IPS DF 4.7 (cell line): ENCODE measurements around the gene PRELID1.
"Not testable (repeated sequence)": the region's sequence is repeated elsewhere in the genome, so short reads cannot be mapped to it uniquely, and the experiment has no call there.

Experiments used
- DNase-seq: peaks from one replicate; pipeline ENCODE4 v3.0.0-alpha.2; 2013; ENCODE audit warnings: low spot score; ENCODE audit errors: extremely low read depth

PRELID1 gene

DNA sequence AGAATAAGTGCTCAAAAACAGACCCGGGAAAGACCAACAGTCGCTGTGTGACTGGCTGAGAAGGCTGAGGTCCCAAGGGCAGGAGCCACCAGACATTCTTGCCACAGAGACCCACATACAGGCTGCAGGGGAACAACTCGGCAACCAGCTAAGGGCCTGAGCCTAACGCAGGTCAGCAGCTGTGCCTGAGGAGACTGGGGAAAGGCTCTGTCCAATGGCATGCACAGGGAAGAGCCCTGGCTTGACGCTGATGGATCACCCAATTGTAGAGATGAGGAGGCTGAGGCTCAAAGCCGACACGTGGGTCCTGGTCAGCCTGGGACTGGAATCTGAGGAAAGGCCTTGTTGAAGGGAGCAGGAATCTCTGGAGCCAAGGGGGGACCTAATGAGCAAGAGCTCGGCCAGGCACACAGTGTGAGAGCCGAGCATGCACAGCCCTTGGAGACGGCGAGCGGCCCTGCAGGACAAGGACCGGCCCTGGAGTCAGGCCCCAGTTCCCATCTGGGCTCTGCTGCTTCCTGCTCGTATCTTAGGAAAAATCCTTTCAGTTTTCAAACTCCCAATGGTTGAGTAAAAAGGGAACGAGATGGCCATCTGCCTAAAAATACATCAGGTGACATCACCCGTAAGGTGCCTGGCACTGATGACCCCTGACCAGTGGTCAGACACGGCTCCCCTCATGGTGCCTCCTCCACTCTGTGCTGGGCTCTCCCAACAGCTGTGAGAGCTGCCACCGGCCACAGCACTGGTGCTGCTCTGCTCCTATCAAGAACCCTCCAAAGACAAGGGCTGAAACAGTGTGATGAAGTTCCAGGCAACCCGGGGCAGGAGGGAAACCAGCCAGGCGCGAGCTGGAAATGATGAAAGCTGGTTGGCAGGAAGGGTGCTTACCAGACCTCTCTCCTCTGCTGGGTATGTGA lies 31.4 kb downstream of the PRELID1 start:
- DNase-seq: no peak

DNA sequence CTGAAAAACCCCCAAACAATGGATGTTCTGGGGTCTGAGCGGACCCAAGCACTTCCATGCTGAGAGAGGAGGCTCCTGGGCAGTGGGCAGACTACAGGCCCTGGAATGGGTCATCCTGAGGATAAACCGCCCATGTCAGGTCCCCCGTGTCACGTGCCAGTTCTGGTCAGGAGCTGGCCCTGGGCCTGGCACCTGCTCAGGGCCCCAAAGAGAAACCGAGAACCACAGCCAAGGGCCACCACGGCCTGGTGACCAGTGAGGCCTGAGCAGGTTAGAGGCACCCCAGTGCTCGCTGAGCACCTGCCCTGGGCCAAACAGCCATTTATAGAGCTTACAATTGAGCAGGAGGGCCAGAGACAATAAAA lies 32.1 kb downstream of the PRELID1 start:
- no peak for DNase-seq

DNA sequence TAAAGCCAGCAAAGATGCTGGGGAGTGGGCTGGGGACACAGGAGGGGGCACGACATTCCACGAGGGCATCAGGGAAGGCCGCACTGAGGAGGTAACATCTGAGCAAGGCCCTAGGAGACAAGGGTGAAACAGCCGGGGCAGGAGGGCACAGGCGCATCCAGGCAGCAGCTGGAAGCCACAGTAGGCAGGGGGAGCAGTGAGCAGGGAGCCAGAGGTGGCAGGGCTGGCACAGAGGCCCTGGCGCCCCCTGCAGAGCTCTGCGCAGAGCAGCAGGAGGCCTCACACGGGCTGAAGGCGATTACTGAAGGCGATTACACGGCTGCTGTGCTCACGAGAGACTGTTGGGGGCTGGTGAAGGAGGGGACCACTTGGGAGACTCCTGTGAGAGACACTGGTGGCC lies 32.5 kb downstream of the PRELID1 start:
- no peak for DNase-seq

DNA sequence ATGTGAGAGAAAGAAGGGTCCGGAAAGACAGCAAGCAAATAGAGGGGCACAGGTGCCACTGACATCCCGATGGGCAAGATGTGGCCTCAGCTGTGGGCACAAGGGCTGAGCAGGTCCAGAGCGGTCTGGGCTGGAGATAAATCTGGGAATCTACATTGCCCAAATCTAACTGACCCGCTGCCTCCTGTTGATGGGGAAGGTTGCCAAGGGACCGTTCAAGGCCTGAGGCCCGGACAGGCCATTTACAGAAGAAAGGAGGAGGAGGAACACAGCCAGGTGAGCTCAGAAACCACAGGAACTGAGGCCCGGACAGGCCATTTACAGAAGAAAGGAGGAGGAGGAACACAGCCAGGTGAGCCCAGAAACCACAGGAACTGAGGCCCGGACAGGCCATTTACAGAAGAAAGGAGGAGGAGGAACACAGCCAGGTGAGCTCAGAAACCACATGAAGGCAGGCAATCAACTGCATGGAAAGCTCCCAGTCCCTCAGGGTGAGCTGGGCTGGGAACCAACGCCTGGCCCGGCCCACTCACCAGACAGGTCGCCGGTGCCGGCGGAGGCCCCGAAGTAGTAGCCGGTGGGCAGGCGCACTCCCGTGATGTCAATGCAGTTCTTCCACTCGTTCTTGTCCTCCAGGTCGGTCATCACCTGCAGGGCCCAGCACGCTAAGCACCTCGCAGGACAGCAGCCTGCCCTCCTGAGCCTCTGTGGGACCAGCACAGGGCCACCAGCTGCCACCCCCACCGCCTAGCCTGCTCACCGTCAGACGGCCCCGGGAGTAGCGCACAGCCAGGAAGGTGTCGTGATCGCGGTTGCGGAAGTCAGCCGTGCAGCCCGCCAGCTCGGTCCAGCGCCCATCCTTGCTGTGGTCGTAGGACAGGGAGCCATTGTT lies 33.2 kb downstream of the PRELID1 start:
- DNase-seq: no peak

DNA sequence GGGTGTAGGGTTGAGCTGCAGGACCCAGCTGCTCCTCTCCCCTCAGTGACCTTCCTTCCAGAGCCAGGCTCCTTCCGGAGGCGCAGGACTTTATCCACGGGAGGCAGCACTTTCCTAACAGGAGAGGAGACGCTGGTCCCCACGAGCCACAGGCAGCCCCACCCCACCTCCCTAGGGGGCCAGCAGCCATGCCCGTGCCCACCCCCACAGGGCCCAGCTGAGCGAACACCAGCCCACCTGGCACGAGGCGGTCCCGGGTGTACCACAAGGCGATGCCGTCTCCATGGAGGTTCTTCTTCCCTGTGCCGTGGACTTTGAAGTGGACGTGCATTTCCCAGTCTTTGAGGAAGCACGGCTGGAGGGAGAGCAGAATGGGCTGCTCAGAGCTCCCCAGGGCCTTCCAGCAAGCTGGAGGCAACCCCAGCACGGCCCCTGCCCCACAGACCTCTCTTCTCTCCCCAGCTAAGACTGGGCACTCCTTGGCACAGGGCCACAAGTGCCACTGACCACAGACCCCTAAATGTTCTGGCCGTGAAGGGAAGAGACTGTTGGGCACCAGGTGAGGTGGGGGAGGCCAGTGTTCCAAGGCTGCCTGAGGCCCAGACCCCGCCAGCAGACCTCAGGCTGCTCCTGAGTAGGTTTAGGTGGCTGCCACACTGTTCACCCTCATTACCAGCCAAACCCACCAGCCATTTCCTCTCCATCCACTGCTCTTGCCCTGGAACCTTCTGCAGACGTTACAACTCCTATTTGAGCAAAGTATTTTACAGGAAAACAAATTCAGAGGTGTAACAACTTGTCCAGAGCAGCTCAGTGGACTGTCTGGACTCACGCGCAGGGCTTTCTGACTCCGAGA lies 34.9 kb downstream of the PRELID1 start:
- no peak for DNase-seq

DNA sequence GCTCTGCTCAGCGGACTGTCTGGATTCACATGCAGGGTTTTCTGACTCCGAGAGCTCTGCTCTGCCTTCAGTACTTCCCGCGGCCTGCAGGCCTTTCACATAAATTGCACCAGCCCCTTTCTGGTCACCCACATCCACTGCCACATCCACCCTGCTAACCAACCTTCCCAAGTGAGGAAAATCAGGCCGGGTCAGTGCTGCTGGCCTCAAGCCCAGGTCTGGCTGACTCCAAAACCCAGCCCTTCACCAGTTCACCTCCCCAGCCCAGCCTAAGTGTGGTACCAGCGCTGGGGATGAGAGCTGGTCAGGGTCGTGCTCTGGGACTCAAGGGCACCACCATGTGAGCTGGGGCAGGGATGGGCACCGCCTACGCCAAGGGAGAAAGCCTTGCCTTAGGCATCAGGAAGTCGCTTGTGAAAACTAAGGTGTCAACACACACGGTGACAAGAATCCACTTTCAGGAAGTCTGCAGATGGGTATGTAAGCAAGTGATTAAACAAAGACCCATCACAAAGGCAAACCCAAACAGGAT lies 35.6 kb downstream of the PRELID1 start:
- DNase-seq: no peak

DNA sequence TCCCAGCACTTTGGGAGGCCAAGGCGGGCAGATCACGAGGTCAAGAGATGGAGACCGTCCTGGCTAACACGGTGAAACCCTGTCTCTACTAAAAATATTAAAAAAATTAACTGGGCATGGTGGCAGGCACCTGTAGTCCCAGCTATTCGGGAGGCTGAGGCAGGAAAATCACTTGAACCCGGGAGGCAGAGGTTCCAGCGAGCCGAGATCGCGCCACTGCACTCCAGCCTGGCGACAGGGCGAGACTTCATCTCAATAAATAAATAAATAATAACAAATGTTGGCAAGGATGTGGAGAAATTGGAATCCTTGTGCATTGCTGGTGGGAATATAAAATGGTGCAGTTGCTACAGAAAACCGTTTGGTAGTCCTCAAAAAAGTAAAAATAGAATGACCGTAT lies 39.4 kb downstream of the PRELID1 start:
- DNase-seq: not testable (repeated sequence)

DNA sequence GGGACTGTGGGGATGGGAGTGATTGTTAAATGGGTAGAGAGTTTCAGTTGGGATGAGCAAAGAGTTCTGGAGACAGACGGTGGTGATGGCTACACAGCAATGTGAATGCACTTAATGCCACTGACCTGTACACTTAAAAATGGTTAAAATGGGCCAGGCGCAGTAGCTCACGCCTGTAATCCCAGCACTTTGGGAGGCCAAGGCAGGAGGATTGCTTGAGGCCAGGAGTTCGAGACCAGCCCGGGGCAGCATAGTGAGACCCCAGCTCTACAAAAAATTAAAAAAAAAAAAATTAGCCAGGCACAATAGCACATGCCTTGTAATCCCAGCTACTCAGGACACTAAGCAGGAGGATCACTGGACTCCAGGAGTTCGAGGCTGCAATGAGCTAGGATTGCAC lies 40.2 kb downstream of the PRELID1 start:
- DNase-seq: no peak

DNA sequence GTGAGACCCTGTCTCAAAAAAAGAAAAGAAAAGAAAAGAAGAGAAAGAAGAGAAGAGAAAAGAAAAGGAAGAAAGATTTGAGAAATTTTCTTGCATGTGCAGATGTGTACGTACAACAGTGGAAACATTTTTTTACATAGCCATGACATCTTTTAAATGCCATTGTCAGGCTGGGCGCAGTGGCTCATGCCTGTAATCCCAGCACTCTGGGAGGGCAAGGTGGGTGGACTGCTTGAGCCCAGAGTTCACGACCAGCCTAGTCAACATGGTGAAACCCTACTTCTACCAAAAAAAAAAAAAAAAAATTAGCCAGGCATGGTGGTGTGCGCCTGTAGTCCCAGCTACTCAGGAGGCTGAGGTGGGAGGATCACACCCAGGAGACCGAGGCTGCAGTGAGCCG lies 41.3 kb downstream of the PRELID1 start:
- no peak for DNase-seq

DNA sequence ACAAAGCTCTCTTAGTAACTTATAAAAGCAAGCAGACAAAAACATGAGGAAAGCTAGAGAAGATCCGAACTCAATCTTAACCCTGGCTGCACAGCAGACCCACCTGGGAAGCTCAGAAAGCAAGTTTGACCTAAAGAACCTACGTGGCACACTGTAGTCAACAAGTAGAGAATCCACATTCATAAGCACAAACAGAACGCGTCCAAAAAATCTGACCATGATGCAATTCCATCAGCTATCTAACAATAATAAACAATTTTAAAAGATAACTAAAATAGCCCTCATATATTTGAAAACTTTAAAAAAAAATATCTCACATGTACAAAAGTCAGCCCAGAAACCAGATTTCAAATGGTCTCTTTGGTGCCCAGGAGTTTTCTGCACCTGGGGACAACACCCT lies 43.2 kb downstream of the PRELID1 start:
- no peak for DNase-seq

DNA sequence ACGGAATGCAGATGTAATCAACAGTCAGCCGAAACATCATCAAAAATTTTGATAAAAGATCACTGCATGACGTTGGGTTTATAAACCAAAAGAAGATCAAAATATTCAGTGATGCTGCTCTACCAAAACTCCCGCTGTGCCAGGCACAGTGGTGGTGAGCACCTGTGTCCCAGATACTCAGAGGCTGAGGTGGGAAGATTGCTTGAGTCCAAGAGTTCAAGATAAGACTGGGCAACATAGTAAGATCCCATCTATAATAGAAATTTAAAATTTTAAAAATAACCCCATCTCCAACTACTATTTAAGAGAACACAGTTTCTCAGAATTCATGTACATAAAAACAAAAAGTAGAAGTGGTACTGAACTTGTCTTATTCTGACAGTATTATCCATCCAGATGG lies 44.1 kb downstream of the PRELID1 start:
- no peak for DNase-seq

DNA sequence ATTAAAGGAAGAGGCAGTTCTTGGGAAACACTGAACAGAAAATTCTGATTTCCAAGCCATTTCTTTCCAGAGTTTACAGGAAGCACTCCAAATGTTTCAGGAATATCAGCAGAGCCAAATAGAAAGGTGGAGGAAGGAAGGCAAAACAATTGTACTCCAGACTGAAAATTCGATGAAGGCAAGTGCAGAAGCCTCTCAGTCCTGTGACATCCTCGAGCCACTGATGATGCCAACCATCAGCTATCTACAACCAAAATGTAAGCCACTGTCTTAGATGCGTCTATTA lies 45.7 kb downstream of the PRELID1 start:
- no peak for DNase-seq

DNA sequence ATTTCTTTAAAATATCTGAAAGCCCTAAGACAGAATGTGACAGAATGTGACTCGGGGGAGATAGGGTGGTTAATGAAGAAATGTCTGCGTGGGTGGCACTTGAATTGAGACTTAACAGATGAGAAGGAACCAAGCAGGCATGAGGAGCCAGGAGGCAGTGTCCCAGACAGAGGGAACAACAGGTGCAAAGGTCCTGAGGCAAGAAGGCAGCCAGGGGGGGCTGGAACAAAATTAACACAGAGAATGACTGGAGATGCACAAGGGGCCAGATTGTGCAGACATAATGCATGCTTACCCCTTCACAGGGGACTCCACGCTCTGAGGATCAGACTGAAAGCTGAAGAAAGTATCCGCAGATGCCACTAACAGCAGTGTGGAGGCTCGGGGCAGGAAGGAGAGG lies 46.2 kb downstream of the PRELID1 start:
- DNase-seq: no peak

DNA sequence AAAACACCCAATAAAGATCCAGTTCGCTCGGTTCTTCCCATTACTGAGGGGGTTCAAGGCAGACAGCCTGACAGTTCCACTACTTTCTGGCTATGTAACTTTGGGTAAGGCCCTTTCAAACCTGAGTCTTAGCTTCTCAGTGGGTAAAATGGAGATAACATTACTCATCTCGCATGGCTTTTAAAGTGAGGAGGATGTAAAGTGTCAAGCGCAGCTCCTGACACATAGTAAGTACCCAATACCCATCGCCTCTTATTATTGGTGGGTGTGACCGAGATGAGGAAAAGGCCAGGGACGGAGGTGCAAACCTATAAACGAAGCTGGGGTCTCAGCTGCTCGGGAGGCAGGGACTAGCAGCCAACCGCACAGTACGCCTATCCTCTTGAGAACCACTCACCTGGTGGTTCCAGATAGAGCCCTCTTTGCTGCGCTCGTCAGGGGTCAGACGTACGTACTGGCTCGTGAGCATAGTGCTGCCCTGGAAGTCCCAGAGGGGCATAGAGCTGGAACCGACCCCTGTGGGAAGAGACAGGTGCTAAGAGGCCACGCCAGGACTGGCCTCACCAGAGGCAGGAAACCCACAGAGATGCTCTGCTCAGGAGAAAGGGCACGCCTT lies 47.3 kb downstream of the PRELID1 start:
- no peak for DNase-seq

DNA sequence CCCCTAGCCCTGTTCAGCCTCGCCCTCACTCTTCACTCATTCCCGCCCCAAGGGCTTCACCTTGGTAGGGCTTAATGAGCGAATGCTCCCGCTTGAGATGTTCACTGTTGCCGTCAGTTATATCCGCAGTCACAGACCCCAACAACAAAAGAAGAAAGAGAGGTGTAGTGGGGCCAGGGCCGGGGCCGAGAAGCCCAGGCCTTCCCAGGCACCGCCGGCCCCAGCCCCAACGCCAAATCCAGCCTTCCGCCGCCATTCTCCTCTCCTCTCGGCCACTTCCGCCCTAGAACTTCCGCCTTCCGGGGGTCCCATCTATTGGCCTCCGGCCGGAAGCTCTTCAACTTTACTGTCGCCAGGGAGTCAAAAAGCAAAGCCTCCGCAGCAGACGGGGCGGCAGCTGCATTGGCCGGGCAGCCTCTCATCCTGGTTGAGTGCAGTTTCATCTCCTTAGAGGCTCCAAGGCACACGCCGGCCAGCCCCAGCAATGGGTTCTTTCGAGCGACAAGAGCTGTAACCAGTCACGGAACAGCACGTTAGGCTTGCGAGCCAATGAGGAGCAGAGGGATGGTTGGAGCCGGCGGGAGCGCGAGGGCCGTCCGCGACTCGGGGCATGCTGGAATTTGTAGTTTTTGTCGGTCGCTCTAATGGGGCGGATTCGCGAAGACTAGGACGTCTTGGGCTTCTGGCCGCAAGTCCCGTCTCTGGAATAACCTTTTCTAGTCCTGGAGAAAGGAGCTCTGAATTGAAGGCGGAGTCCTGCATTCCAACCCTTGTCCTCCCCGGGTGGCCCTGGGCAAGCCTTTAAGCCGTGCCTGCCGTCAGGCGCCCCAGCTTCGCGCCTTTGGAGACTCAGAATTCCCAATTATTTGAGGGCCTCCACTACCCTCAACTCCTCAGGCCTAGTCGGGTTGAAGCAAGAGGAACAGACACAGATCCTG lies 48.1 kb downstream of the PRELID1 start, which contains the start of gene LMAN2:
Gene LMAN2, minus strand, starts transcription at position 277 of the 938 bp plus-strand sequence. Its CDS starts 21 bp downstream, at position 256.
- peak; percentile 76 for DNase-seq

DNA sequence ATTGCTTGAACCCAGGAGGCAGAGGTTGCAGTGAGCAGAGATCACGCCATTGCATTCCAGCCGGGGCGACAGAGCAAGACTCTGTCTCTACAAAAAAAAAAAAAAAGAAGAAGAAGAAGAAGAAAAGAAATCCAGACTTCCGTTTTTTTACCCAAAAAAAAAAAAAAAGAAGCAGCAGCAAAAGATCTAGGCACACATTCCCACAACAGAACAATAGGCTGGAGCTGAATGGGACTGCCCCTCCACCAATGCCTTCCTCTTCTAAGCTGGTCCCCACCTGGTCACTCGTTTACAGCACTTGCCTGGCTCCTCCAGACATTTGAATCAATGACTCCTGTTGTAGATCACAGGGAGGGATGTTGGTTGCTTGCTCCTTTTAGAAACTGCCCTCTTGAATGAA lies 49.5 kb downstream of the PRELID1 start:
- DNase-seq: no peak

DNA sequence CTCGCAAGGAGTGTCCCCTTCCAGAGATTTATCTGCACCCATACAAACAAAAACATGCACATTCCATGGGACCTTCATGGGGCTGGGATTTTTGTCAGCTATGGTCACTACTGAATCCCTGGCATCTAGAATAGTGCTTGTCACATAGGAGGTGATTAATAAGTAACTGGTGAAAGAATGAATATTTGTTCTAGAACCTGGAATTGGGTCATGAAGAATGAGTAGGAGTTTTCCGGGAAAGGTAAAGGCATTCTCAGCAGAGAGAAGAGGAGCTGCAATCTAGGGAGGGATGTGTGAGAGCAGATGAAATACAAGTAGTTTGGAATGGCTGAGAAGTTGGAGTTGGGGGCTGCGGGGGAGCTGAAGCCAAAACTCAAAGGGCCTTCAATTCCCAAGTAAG lies 50.7 kb downstream of the PRELID1 start:
- no peak for DNase-seq

DNA sequence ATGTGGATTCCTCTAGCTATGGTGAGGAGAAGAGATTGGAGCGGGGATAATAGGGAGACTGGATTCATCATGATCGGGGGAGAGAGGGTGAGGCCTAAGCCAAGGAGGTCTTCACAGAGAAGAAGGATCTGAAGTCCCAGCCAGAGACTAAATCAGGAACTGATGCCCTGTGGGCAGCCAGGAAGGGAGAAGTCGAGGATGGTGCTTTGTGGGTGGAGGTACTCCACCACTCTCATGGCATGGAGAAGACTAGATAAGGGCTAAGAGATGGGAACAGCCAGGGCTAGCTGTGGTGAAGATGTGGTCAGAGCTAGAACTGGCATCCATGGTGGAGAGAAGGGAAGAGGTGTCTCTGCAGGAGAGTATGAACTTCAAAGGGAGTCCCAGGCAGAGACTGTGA lies 51.1 kb downstream of the PRELID1 start:
- no peak for DNase-seq

DNA sequence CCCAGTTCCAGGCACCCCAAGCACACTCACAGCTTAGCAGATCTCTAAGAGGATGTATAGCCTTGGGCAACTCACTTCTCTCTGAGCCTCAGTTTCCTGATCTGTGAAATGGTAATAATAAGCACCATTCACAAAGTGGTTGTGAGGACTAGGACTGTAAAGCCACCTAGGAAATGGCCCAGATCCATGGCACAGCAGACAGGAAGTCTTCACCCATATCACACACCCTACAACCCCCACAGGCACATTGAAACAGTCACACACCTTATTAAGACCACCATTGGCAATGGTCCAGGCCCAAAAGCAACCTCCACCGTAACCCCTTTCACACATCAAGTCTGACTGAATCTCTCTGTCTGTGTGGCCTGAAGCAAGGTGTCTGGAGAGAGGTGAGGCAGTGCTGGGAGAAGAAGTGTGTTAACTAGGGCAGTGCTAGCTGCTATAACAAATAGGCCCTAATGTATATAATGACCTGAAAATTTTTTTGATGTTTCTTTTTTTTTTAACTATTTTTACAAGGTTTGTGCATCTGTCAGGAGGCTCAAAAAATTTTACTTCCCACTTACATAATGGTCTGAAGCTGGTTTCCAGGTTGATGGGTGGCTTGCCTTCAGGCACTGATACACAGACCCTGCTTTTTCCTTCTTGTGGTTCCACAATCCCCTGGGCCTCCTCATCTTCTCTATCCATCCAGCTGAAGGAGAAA lies 51.7 kb downstream of the PRELID1 start:
- DNase-seq: no peak
